ENCODE measurements around the gene MYOC.

- TF ChIP-seq CTCF (IDR thresholded peaks at IDR 0.05) (no peak), EP300 (IDR thresholded peaks at IDR 0.05) (no peak)
Observed at GRCh38 chr1:171641076-171641864, 11.2 kb downstream of the MYOC start.

Data from tibial nerve (tissue), 4 donors.